Measurements from ENCODE around the gene TCEA2. TPM values are rescaled to one million over a fixed set of nuclear protein-coding genes. Genes with fewer than 3 reads are reported as not detected.

TCEA2 gene
- total RNA-seq, 1 donor from 2014 or later = 22.8 TPM

GRCh38 chr20:64035933-64036345 lies 27.1 kb upstream of the TCEA2 start, which contains the start of gene C20orf204:
TSS of gene C20orf204 (plus strand) at chr20:64036182. CDS start at chr20:64036324, 142 bp downstream.
- DNase-seq = no peak

GRCh38 chr20:64036346-64037198 lies 26.4 kb upstream of the TCEA2 start:
- DNase-seq = no peak

- DNase-seq = no peak
These were observed 25.9 kb upstream of the TCEA2 start for GRCh38 chr20:64037199-64037497.

- no peak for DNase-seq
These were observed 25.3 kb upstream of the TCEA2 start for GRCh38 chr20:64037498-64038213.

GRCh38 chr20:64038224-64038564 lies 24.8 kb upstream of the TCEA2 start:
- DNase-seq = no peak

GRCh38 chr20:64038565-64039292 lies 24.3 kb upstream of the TCEA2 start:
- DNase-seq = peak; percentile 76

- DNase-seq = no peak
These were observed 23.5 kb upstream of the TCEA2 start for GRCh38 chr20:64039293-64040160.

- DNase-seq = no peak
These were observed 22.6 kb upstream of the TCEA2 start for GRCh38 chr20:64040231-64041039.

GRCh38 chr20:64041040-64041780 lies 21.8 kb upstream of the TCEA2 start:
- DNase-seq = no peak

- DNase-seq = no peak
These were observed 21.3 kb upstream of the TCEA2 start for GRCh38 chr20:64041781-64042053.

GRCh38 chr20:64042054-64042781 lies 20.8 kb upstream of the TCEA2 start:
- DNase-seq = no peak

- DNase-seq = no peak
These were observed 19.2 kb upstream of the TCEA2 start for GRCh38 chr20:64043768-64044167.

GRCh38 chr20:64044484-64045247 lies 18.3 kb upstream of the TCEA2 start:
- no peak for DNase-seq

GRCh38 chr20:64045346-64046011 lies 17.5 kb upstream of the TCEA2 start:
- DNase-seq = no peak

GRCh38 chr20:64047046-64047389 lies 16.0 kb upstream of the TCEA2 start:
- DNase-seq = no peak

GRCh38 chr20:64047968-64048401 lies 15.0 kb upstream of the TCEA2 start:
- DNase-seq = no peak

GRCh38 chr20:64048402-64049044 lies 14.5 kb upstream of the TCEA2 start:
- DNase-seq = no peak
